HepG2 (cell line): ENCODE results near the gene HDDC3. TPM values are rescaled to one million over a fixed set of nuclear protein-coding genes. Genes with fewer than 3 reads are reported as not detected.
A peak's percentile ranks its signal among the peaks of the same experiment; 100 is the strongest.

ENCODE experiments used
- ADNP ChIP-seq: sonication (generic); formaldehyde crosslinking; IDR thresholded peaks from 2 replicates; pipeline ENCODE4 v1.4.0; 2020; ENCODE audit warnings: missing genetic modification reagents
- ASH2L ChIP-seq: fragments of 300-600, 200-600 bp; sonication (generic); IDR thresholded peaks from 2 replicates; pipeline ENCODE4 v1.7.0; 2017; ENCODE audit warnings: low read depth, mild to moderate bottlenecking, moderate library complexity, mixed read lengths, low read length; ENCODE audit not compliant: insufficient read length
- ATF7-NPFF ChIP-seq: sonication (generic); formaldehyde crosslinking; IDR thresholded peaks from 2 replicates; pipeline ENCODE4 v1.8.1; 2023; ENCODE audit warnings: mild to moderate bottlenecking, low read depth, missing genetic modification reagents, moderate library complexity
- CCAR2 ChIP-seq: fragments of 200-400 bp; formaldehyde crosslinking; optimal IDR thresholded peaks from 2 replicates; pipeline ENCODE3; 2018; ENCODE audit warnings: low read depth, mild to moderate bottlenecking, low read length, moderate library complexity
- CENPT ChIP-seq: sonication (generic); formaldehyde crosslinking; IDR thresholded peaks from 2 replicates; pipeline ENCODE4 v1.8.0; 2022; ENCODE audit warnings: low read depth, mild to moderate bottlenecking, moderate library complexity, missing genetic modification reagents
- CREM ChIP-seq, 2 experiments: sonication (generic) in 1 of 2; formaldehyde crosslinking in 1 of 2; IDR thresholded peaks; 2 replicates each; pipeline versions ENCODE4 v1.4.0 to v1.6.1; 2016 to 2020; ENCODE audit warnings: antibody characterized with exemption in 1 of 2, mild to moderate bottlenecking in 1 of 2, missing genetic modification reagents in 1 of 2
- IRF9 ChIP-seq: sonication (generic); formaldehyde crosslinking; IDR thresholded peaks from 2 replicates; pipeline ENCODE4 v1.8.0; 2022; ENCODE audit warnings: missing genetic modification reagents, mild to moderate bottlenecking, borderline replicate concordance
- MBNL3 ChIP-seq: fragments of 250-450 bp; sonication (Bioruptor Pico); conservative IDR thresholded peaks from 2 replicates; pipeline ENCODE4 v1.8.0; 2022; ENCODE audit warnings: mild to moderate bottlenecking, inconsistent platforms
- MEIS1 ChIP-seq: sonication (generic); formaldehyde crosslinking; IDR thresholded peaks from 2 replicates; pipeline ENCODE4 v1.9.0; 2021; ENCODE audit warnings: mild to moderate bottlenecking, missing genetic modification reagents, moderate library complexity, borderline replicate concordance
- MYC ChIP-seq: sonication (generic); formaldehyde crosslinking; IDR thresholded peaks from 2 replicates; pipeline ENCODE4 v1.9.0; 2021; ENCODE audit warnings: missing genetic modification reagents, borderline replicate concordance
- NFYB ChIP-seq: sonication (generic); formaldehyde crosslinking; IDR thresholded peaks from 2 replicates; pipeline ENCODE4 v1.4.0; 2020; ENCODE audit warnings: missing genetic modification reagents
- PHF8 ChIP-seq: sonication (generic); formaldehyde crosslinking; IDR thresholded peaks from 2 replicates; pipeline ENCODE4 v1.5.0; 2020; ENCODE audit warnings: missing genetic modification reagents
- POLR2A ChIP-seq, 2 experiments: IDR thresholded peaks; 2 replicates each; pipeline ENCODE4 v1.6.1; 2011; ENCODE audit warnings: low read depth in 2 of 2, low read length in 2 of 2, mild to moderate bottlenecking in 1 of 2, moderate library complexity in 1 of 2; ENCODE audit not compliant: insufficient read depth in 1 of 2
- RBFOX2 ChIP-seq: fragments of 200-400 bp; formaldehyde crosslinking; IDR thresholded peaks from 2 replicates; pipeline ENCODE4 v1.6.1; 2017; ENCODE audit warnings: low read depth, mild to moderate bottlenecking, low read length
- SOX6 ChIP-seq, 2 experiments: fragments of 450-650 bp in 1 of 2; sonication (generic) in 1 of 2; formaldehyde crosslinking in 1 of 2; IDR thresholded peaks; 2 replicates each; pipeline versions ENCODE4 v1.4.0 to v1.6.1; 2017 to 2020; ENCODE audit warnings: antibody characterized with exemption in 1 of 2, mild to moderate bottlenecking in 1 of 2, missing genetic modification reagents in 1 of 2
- SP5 ChIP-seq: IDR thresholded peaks from 2 replicates; pipeline ENCODE4 v1.6.1; 2016; ENCODE audit warnings: low read depth, borderline replicate concordance
- SPEN ChIP-seq: sonication (generic); formaldehyde crosslinking; IDR thresholded peaks from 2 replicates; pipeline ENCODE4 v1.5.1; 2020; ENCODE audit warnings: low read depth, mild to moderate bottlenecking, missing genetic modification reagents
- ZFY ChIP-seq: sonication (generic); formaldehyde crosslinking; IDR thresholded peaks from 2 replicates; pipeline ENCODE4 v1.4.0; 2020; ENCODE audit warnings: missing genetic modification reagents
- ZNF101 ChIP-seq: sonication (generic); formaldehyde crosslinking; IDR thresholded peaks from 2 replicates; pipeline ENCODE4 v1.4.0; 2020; ENCODE audit warnings: mild to moderate bottlenecking, low read depth, missing genetic modification reagents, borderline replicate concordance
- ZNF124 ChIP-seq: sonication (generic); formaldehyde crosslinking; IDR thresholded peaks from 2 replicates; pipeline ENCODE4 v1.4.0; 2020; ENCODE audit warnings: missing genetic modification reagents
- ZNF326 ChIP-seq: sonication (generic); formaldehyde crosslinking; IDR thresholded peaks from 2 replicates; pipeline ENCODE4 v1.4.0; 2020; ENCODE audit warnings: missing genetic modification reagents, borderline replicate concordance
- ZNF484 ChIP-seq: sonication (generic); formaldehyde crosslinking; IDR thresholded peaks from 2 replicates; pipeline ENCODE4 v1.5.1; 2020; ENCODE audit warnings: mild to moderate bottlenecking, low read depth, missing genetic modification reagents, borderline replicate concordance
- ZNF577 ChIP-seq: sonication (generic); formaldehyde crosslinking; IDR thresholded peaks from 2 replicates; pipeline ENCODE4 v1.4.0; 2020; ENCODE audit warnings: mild to moderate bottlenecking, low read depth, missing genetic modification reagents, borderline replicate concordance
- ZNF644 ChIP-seq: IDR thresholded peaks from 2 replicates; pipeline ENCODE4 v1.6.1; 2016; ENCODE audit warnings: low read depth
- ZSCAN29 ChIP-seq: sonication (generic); formaldehyde crosslinking; conservative IDR thresholded peaks from 2 replicates; pipeline ENCODE4 v1.4.0; 2020; ENCODE audit warnings: mild to moderate bottlenecking, missing genetic modification reagents
- polyA plus RNA-seq, 8 experiments: library from polyadenylated mRNA; depleted of rRNA in 3 of 8; stranded (reverse) in 7 of 8; unstranded in 1 of 8; fragments of >200 nt; fragmentation: Illumina TruSeq in 4 of 8; extraction: Trizol in 4 of 8; gene quantifications; 2 replicates each; pipeline versions ENCODE4 v1.2.1 to v1.2.3, GENCODE V29; 2011 to 2016; ENCODE audit warnings: low read depth in 4 of 8, missing spikeins in 1 of 8, mixed read lengths in 1 of 8; ENCODE audit not compliant: insufficient read depth in 1 of 8
- total RNA-seq, 5 experiments: library from RNA; depleted of rRNA; stranded (reverse); fragments of >200 nt; fragmentation: Illumina TruSeq; extraction: Trizol; gene quantifications; 2 replicates each; pipeline ENCODE4 v1.2.3, GENCODE V29; 2016; ENCODE audit warnings: low read depth in 1 of 5
- TF ChIP-seq, protein P1 (sequence below): sonication (generic); formaldehyde crosslinking; IDR thresholded peaks from 2 replicates; pipeline ENCODE4 v1.5.1; 2020; ENCODE audit warnings: missing genetic modification reagents, mild to moderate bottlenecking, borderline replicate concordance
- TF ChIP-seq, protein P2 (sequence below): sonication (generic); formaldehyde crosslinking; IDR thresholded peaks from 2 replicates; pipeline ENCODE4 v1.5.1; 2020; ENCODE audit warnings: missing genetic modification reagents, mild to moderate bottlenecking, borderline replicate concordance

HDDC3 gene
- total and polyA plus RNA-seq, 2 of the 13 experiments (the other 11 are each of a cell fraction or from before 2014, with no cell fraction given), result 18.7 to 28.3 TPM

DNA sequence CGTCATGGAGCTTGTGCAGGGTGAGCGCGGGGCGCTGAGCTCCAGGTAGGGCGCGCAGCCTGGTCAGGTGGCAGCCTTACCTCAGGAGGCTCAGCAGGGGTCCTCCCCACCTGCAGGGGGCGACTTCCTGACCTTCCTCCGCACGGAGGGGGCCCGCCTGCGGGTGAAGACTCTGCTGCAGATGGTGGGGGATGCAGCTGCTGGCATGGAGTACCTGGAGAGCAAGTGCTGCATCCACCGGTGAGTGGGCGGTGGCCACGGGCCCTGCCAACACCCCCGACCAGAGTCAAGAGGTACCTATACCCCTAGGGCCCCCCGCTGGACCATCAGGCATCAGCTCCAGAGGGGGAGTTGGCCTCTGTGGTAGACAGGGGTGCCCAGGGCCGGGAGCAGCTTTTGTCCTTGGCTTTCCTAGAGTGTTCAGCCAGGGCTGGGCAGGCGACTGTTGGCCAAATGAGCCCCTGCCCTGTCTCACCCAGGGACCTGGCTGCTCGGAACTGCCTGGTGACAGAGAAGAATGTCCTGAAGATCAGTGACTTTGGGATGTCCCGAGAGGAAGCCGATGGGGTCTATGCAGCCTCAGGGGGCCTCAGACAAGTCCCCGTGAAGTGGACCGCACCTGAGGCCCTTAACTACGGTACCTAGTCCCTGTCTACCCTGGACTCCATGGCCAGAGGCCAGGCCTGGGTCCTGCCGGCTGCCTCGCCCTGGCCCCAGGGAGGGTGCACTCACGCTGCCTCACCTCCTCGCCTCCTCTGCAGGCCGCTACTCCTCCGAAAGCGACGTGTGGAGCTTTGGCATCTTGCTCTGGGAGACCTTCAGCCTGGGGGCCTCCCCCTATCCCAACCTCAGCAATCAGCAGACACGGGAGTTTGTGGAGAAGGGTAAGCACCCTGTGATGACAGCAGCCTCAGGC, 38.9 kb downstream of the HDDC3 start (continued):
- TF ChIP-seq MEIS1 (CRISPR knock-in tag) (no peak), ADNP (CRISPR knock-in tag) (no peak), IRF9 (CRISPR knock-in tag) (no peak), ZSCAN29 (no peak), POLR2A (IDR thresholded peaks at IDR 0.05; ENCODE audit: insufficient read depth in 1 of 2, low read depth in 2 of 2, low read length in 2 of 2) (peak; percentile 52 to 67), ZNF326 (CRISPR knock-in tag) (no peak), RBFOX2 (peak; percentile 57), CENPT (peak; percentile 19; the same call in 1 of the 2 replicates), MBNL3 (CRISPR knock-in tag) (no peak), SOX6 (IDR thresholded peaks at IDR 0.05) (no peak), SOX6 (CRISPR knock-in tag; IDR thresholded peaks at IDR 0.05) (peak; percentile 60), ZNF577 (CRISPR knock-in tag) (no peak), MYC (CRISPR knock-in tag) (peak; percentile 77), NFYB (CRISPR knock-in tag) (no peak), ZNF124 (0 out of 2 replicates have a peak, but pooled peaks have one; percentile 21), ZNF101 (no peak), ZNF644 (CRISPR knock-in tag) (no peak), ATF7-NPFF (CRISPR knock-in tag) (no peak), SP5 (no peak), ZNF484 (CRISPR knock-in tag) (no peak), CCAR2 (no peak), SPEN (CRISPR knock-in tag) (peak; percentile 75; the same call in 1 of the 2 replicates), CREM (IDR thresholded peaks at IDR 0.05) (no peak), CREM (CRISPR knock-in tag; IDR thresholded peaks at IDR 0.05) (no peak), ASH2L (no peak), ZFY (CRISPR knock-in tag) (peak; percentile 80), PHF8 (CRISPR knock-in tag) (peak; percentile 78)
- TF ChIP-seq, protein P1, sequence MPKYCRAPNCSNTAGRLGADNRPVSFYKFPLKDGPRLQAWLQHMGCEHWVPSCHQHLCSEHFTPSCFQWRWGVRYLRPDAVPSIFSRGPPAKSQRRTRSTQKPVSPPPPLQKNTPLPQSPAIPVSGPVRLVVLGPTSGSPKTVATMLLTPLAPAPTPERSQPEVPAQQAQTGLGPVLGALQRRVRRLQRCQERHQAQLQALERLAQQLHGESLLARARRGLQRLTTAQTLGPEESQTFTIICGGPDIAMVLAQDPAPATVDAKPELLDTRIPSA (CRISPR knock-in tag), result no peak
- TF ChIP-seq, protein P2, sequence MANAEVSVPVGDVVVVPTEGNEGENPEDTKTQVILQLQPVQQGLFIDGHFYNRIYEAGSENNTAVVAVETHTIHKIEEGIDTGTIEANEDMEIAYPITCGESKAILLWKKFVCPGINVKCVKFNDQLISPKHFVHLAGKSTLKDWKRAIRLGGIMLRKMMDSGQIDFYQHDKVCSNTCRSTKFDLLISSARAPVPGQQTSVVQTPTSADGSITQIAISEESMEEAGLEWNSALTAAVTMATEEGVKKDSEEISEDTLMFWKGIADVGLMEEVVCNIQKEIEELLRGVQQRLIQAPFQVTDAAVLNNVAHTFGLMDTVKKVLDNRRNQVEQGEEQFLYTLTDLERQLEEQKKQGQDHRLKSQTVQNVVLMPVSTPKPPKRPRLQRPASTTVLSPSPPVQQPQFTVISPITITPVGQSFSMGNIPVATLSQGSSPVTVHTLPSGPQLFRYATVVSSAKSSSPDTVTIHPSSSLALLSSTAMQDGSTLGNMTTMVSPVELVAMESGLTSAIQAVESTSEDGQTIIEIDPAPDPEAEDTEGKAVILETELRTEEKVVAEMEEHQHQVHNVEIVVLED (CRISPR knock-in tag), result peak; percentile 31; the same call in 1 of the 2 replicates
